Stimulated activated memory B cell treated with anti-CD40 and anti-IgM and Interleukin-4, amounts not matched to agents 10 μg/mL and 1 μg/mL and 100 μg/mL, for 72 hours (primary cell): Measurements from ENCODE around the gene ANKMY1.
A peak's percentile ranks its signal among the peaks of the same experiment; 100 is the strongest.

ENCODE experiments used
- ATAC-seq: fragments of 150-1000 bp; cut with Tn5 transposase; 2 replicates; pipeline ENCODE4 v1.10.0; 2021
- H3K27ac Mint-ChIP-seq: one replicate; pipeline ENCODE4 v1.8.0; 2022; ENCODE audit warnings: mild to moderate bottlenecking, mixed read lengths
- H3K27me3 Mint-ChIP-seq: one replicate; pipeline ENCODE4 v1.8.0; 2022; ENCODE audit warnings: mixed read lengths
- H3K36me3 Mint-ChIP-seq: one replicate; pipeline ENCODE4 v1.8.0; 2022; ENCODE audit warnings: mixed read lengths
- H3K4me1 Mint-ChIP-seq: one replicate; pipeline ENCODE4 v1.8.0; 2022; ENCODE audit warnings: mixed read lengths
- H3K4me3 Mint-ChIP-seq: one replicate; pipeline ENCODE4 v1.8.0; 2022; ENCODE audit warnings: mild to moderate bottlenecking, moderate library complexity, mixed read lengths
- H3K9me3 Mint-ChIP-seq: one replicate; pipeline ENCODE4 v1.8.0; 2022; ENCODE audit warnings: mixed read lengths

ANKMY1 gene

DNA sequence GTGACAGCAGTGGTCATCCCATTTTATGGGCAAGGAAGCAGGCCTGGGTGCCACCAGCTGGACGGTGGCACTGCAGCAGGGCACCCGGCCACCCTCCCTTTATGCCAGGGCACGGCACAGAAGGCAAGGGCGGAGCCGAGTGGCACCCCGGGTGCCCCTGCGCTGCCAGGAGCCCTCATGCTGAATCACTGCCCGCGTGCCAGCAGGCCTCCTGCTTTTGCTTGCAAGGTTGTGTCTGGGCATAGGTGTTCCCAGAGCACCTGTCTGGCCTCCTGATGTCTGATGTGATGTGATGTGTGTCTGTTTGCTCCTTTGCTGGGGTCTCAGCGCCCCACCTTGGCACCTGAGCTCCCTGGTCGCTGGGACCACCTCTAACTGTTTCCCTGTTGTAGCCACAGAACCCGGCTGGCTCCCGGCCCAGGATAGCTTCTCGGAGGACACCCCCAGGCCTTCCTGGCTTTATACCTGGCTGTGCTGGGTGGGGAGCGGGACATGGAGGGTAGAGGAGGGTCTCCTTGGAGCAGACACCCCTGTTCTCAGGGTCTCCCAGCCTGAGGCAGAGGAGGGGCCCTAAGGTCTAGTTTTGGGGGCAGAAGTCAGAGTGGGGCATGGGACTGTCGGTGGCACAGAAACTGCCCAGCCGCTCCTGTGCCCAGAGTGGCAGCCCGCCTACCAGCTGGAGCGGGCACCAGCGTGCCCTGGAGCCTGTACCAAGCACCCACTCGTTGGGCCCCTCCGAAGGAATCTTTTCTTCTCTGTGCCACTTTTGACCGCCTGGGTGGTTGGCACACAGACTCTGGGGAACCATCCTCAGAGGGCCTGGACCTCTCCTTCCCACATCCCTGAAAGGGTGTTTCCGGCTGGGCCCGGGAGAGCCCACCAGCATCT lies 118.7 kb downstream of the ANKMY1 start:
- Mint-ChIP-seq H3K4me1 (peaks cover 25% of the 10 kb centered on the region), H3K27me3 (peaks cover 36% of the 10 kb centered on the region), H3K9me3 (no peaks in the 10 kb centered on the region), H3K4me3 (no peak overlapping the region), H3K36me3 (no peaks in the 10 kb centered on the region), H3K27ac (no peak overlapping the region)
- no peak for ATAC-seq

- Mint-ChIP-seq H3K27me3 (peaks cover 46% of the 10 kb centered on the region), H3K4me3 (no peak overlapping the region), H3K4me1 (peaks cover 25% of the 10 kb centered on the region), H3K9me3 (no peaks in the 10 kb centered on the region), H3K36me3 (no peaks in the 10 kb centered on the region), H3K27ac (no peak overlapping the region)
- ATAC-seq, result peak; percentile 35
Observed at GRCh38 chr2:240437861-240438809, 119.7 kb downstream of the ANKMY1 start.

DNA sequence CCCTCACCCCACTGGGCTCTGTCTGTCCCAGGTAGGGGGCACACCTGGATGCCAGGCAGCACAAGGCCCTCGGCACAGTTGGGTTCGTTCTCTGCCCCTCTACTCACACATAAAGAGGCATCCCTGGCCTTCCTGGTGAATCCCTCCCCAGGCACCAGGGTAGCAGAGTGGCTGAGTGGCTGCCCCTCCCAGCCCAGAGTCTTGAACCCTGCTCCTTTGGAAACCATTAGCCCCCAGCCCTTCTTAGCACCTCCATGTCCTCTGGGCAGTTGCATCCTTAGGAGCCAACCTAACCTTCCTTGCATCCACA lies 120.3 kb downstream of the ANKMY1 start:
- H3K36me3 Mint-ChIP-seq, result no peaks in the 10 kb centered on the region
- ATAC-seq, result no peak
- H3K27me3 Mint-ChIP-seq, result peaks cover 51% of the 10 kb centered on the region
- no peak overlapping the region for H3K27ac Mint-ChIP-seq
- H3K4me3 Mint-ChIP-seq, result no peak overlapping the region
- H3K4me1 Mint-ChIP-seq, result peaks cover 25% of the 10 kb centered on the region
- no peaks in the 10 kb centered on the region for H3K9me3 Mint-ChIP-seq

DNA sequence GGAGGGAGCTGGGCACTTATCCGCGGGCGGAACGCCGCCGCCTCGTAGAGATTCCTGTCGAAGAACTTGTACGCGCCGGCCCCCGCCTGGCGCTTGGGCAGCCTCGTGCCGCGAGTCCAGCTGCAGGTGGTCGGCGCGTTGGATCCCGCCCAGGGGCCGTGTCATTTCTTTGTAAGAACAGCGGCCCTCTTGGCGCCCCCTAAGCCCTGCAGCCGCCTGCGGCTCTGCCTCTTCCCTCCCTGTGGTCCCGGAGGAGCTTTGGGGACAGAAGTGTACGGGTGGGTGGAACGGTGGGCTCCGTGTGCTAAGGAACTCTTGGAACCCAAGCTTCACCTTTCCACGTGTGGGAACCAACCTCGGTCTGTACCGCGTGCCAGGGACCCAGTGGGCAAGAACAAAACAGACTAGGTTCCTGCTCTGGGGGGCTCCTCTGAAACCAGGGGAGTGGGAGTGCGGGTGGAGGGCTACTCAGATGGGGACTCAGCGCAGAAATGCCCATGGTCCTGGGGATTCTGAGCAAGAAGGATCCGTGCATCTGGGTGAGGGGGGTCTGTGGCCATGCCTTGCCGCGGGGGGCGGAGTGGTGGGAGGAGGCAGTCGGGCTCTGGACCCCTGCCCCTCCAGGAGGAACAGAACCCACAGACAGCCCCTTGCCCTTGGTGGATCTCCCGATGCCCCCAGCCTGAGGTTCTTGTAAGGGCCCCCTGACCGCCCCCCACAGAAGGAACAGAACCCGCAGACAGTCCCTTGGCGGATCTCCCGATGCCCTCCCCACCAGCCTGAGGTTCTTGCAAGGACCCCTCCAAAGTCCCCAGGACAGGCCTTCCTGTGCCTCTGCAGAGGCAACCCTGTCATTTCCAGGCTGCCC lies 120.9 kb downstream of the ANKMY1 start:
- H3K27ac Mint-ChIP-seq, result no peak overlapping the region

GRCh38 chr2:240435948-240436682 lies 121.7 kb downstream of the ANKMY1 start:
- Mint-ChIP-seq H3K27me3 (peaks cover 57% of the 10 kb centered on the region), H3K4me1 (peaks cover 25% of the 10 kb centered on the region)
- no peak for ATAC-seq

More for the DNA sequence above, 120.9 kb downstream of the ANKMY1 start:
- Mint-ChIP-seq H3K27me3 (peaks cover 57% of the 10 kb centered on the region), H3K9me3 (no peaks in the 10 kb centered on the region), H3K4me1 (peaks cover 25% of the 10 kb centered on the region), H3K36me3 (no peaks in the 10 kb centered on the region), H3K4me3 (no peak overlapping the region)
- ATAC-seq, result no peak

GRCh38 chr2:240435457-240435947 lies 122.3 kb downstream of the ANKMY1 start, which contains the start of gene GPC1:
GPC1 (plus strand) TSS chr2:240435663; CDS start chr2:240435919, 256 bp downstream.
- Mint-ChIP-seq H3K27me3 (peaks cover 51% of the 10 kb centered on the region), H3K4me3 (peak within 1 kb of the TSS; percentile 82), H3K27ac (no peak within 1 kb of the TSS), H3K4me1 (peaks cover 25% of the 10 kb centered on the region), H3K9me3 (no peaks in the 10 kb centered on the region), H3K36me3 (no peaks in the 10 kb centered on the region)
- ATAC-seq, result peak; percentile 84

More at GRCh38 chr2:240435948-240436682, 121.7 kb downstream of the ANKMY1 start:
- H3K9me3 Mint-ChIP-seq, result no peaks in the 10 kb centered on the region
- H3K4me3 Mint-ChIP-seq, result peak overlapping the region; percentile 36
- H3K27ac Mint-ChIP-seq, result no peak overlapping the region
- no peaks in the 10 kb centered on the region for H3K36me3 Mint-ChIP-seq

DNA sequence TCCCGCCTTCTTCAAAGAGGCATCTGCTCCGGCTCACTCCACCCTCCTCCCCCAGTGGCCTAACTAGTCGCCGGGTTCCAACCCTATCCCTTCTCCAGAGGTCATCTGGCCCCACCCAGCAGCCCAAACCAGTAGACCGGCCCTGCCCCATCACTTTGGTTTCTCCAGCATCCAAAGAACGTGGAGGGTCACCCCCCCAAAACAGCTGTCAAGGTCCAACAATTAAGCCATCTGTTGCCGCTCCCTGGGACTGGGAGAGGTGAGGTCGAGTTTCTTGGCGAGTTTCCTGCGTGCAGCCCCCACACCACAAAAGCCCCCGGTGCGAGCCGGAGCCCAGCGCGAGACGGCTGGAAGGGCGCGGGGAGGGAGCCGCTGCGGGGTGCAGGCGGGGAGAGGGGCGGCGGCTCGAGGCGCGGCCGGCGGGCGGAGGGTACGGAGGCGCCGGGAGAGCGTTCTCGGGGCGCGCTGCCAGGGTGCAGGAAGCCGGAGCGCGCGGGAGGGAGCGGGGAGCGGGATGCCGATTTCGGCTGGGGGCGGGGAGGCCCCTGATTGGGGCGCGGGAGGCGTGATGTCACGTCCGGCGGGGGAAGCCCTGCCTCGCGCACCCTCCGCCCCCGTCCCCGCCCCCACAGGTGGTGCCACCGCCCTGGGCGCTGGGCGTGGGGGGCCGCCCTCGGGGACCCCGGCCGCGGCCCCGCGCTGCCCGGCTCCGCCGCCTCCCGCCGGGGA lies 122.9 kb downstream of the ANKMY1 start:
- ATAC-seq, result peak; percentile 86
- Mint-ChIP-seq H3K4me1 (peaks cover 25% of the 10 kb centered on the region), H3K27ac (no peak overlapping the region), H3K27me3 (peaks cover 51% of the 10 kb centered on the region), H3K4me3 (peak overlapping the region; percentile 82), H3K36me3 (no peaks in the 10 kb centered on the region), H3K9me3 (no peaks in the 10 kb centered on the region)

DNA sequence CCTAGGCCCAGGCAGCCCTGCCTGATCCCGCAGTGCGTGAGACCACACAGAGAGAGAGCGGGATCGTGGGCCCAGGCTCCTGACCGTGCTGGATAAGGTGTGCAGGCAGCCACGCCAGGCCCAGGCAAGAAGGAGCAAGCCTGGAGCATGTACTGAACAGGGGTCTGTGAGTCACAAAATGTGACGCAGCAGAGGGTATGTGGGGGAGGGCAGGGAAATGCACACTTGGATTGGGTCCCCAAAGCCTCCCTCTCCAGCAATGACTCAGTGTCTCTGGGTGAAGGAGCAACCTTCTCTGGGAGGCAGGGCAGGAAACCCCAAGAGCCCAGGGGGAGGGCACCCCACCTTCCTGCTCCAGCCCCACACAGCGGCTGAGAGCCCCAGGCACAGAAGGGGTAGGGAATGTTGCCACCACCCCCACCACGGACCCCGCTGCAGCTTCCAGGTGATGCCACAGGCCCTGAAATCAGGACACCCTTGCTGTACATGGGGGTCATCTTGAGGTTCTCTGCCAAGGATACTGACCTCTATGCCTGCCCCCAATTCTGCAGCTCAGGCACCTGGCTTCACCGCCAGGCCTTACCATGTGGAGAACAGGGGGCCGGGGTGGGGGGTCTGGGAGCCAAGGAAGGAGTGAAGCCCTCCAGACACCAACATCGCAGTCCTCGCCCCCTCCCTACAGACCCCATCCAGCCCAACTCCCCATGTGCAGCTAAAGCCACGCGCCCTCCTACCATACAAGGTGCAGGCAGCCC lies 123.6 kb downstream of the ANKMY1 start:
- ATAC-seq, result no peak
- Mint-ChIP-seq H3K9me3 (no peaks in the 10 kb centered on the region), H3K27ac (no peak overlapping the region), H3K36me3 (no peaks in the 10 kb centered on the region), H3K4me1 (peaks cover 25% of the 10 kb centered on the region), H3K4me3 (peak overlapping the region; percentile 82), H3K27me3 (peaks cover 51% of the 10 kb centered on the region)

- H3K27ac Mint-ChIP-seq, result no peak overlapping the region
- peaks cover 5% of the 10 kb centered on the region for H3K9me3 Mint-ChIP-seq
- no peak overlapping the region for H3K4me3 Mint-ChIP-seq
- peaks cover 54% of the 10 kb centered on the region for H3K27me3 Mint-ChIP-seq
- ATAC-seq, result no peak
- H3K36me3 Mint-ChIP-seq, result no peaks in the 10 kb centered on the region
- peaks cover 20% of the 10 kb centered on the region for H3K4me1 Mint-ChIP-seq
Observed at GRCh38 chr2:240432820-240433801, 124.7 kb downstream of the ANKMY1 start.

DNA sequence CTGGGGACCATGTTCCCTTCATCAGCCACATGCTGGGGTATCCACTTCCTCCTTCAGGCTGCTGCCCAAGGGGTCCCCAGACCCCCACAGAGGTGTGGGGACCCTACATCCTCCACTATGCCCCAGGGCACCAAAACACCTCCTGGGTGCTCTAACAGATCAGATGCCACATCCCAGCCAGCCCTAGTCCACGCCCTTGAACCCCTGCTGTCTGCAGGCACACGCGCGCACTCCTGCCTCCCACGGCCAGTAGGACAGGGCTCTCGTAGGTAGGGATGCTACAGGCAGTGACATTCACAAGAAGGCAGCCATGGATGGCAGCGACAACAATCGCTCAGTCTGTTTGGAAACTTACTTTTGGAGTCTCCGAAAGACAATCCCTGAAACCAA lies 125.4 kb downstream of the ANKMY1 start:
- Mint-ChIP-seq H3K36me3 (no peaks in the 10 kb centered on the region), H3K27me3 (peaks cover 54% of the 10 kb centered on the region), H3K4me3 (no peak overlapping the region), H3K9me3 (peaks cover 5% of the 10 kb centered on the region), H3K27ac (no peak overlapping the region), H3K4me1 (peaks cover 14% of the 10 kb centered on the region)
- no peak for ATAC-seq

DNA sequence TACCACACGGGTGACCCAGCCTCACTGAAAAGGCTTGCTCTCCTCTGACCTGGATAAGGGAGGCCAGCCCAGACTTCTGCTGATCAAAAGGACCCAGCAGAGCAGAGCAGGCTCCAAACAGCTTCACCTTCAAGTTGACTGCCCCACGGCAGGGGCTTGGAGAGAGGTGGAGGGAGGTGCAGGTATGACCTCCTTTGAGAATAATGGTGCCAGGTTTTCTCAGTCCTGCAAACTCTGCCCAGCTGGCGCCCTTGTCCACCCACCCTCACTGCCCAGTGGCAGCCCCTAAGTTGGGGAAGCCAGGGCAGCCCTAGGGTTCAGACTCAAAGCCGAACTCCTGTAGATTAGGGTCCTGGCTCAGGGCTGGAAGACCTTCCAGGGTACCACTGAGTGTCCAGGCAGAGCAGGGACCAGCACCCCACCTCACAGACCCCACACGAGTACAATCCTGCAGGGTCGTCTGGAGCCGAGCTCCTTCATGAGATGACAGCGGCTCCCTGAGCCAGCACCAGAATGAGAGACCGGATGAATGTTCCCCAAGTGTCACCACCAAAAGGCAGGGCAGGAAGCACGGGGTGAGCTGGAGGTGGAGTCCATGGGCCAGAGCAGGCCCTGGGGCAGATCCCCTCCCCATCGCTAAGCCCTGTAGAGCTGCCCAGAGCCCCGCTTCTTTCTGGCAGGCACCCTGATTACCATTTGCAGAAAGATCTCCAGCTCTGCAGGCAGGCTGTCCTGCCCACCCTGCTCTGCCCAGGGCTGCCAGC lies 125.9 kb downstream of the ANKMY1 start:
- no peaks in the 10 kb centered on the region for H3K36me3 Mint-ChIP-seq

More for the DNA sequence above, 125.9 kb downstream of the ANKMY1 start:
- no peak for ATAC-seq
- Mint-ChIP-seq H3K9me3 (peaks cover 5% of the 10 kb centered on the region), H3K27me3 (peaks cover 49% of the 10 kb centered on the region), H3K4me1 (peaks cover 8% of the 10 kb centered on the region), H3K27ac (no peak overlapping the region), H3K4me3 (no peak overlapping the region)
